Osteoblast (primary cell): ENCODE results near the gene PKLR. TPM values are rescaled to one million over a fixed set of nuclear protein-coding genes. Genes with fewer than 3 reads are reported as not detected.

Source experiments
- DNase-seq: peaks from one replicate; pipeline ENCODE4 v3.0.0; 2011; ENCODE audit warnings: low spot score, mixed read lengths; ENCODE audit not compliant: insufficient read length; ENCODE audit errors: missing footprints
- H2AFZ ChIP-seq: 2 replicates; pipeline ENCODE4 v1.6.0; 2011; ENCODE audit warnings: mild to moderate bottlenecking, low read length
- H3K27ac ChIP-seq: 2 replicates; pipeline ENCODE4 v1.5.1; 2011; ENCODE audit warnings: mild to moderate bottlenecking, low read depth, low read length, moderate library complexity
- H3K27me3 ChIP-seq: 2 replicates; pipeline ENCODE4 v1.6.0; 2012; ENCODE audit warnings: mild to moderate bottlenecking, control low read depth, inconsistent platforms, low read length, moderate library complexity; ENCODE audit not compliant: insufficient read depth
- H3K36me3 ChIP-seq: 2 replicates; pipeline ENCODE4 v1.5.1; 2011; ENCODE audit warnings: mild to moderate bottlenecking, low read length, control low read depth, moderate library complexity; ENCODE audit not compliant: insufficient read depth
- H3K4me1 ChIP-seq: 2 replicates; pipeline ENCODE4 v1.5.1; 2011; ENCODE audit warnings: mild to moderate bottlenecking, low read length, control low read depth, moderate library complexity; ENCODE audit not compliant: insufficient read depth
- H3K4me2 ChIP-seq: 2 replicates; pipeline ENCODE4 v1.6.0; 2011; ENCODE audit warnings: mild to moderate bottlenecking, low read length; ENCODE audit not compliant: insufficient read depth
- H3K4me3 ChIP-seq: fragments of 200-600 bp; sonication (generic); 3 replicates; pipeline ENCODE4 v1.5.1; 2012; ENCODE audit warnings: mild to moderate bottlenecking, low read length, inconsistent platforms; ENCODE audit not compliant: insufficient read depth
- H3K79me2 ChIP-seq: 2 replicates; pipeline ENCODE4 v1.6.0; 2012; ENCODE audit warnings: mild to moderate bottlenecking, low read length, control low read depth, inconsistent platforms; ENCODE audit not compliant: insufficient read depth
- H3K9me3 ChIP-seq: 2 replicates; pipeline ENCODE4 v1.5.1; 2011; ENCODE audit warnings: low read depth, low read length, control low read depth
- H4K20me1 ChIP-seq: 2 replicates; pipeline ENCODE4 v1.6.0; 2012; ENCODE audit warnings: mild to moderate bottlenecking, low read length, control low read depth; ENCODE audit not compliant: insufficient read depth
- CTCF ChIP-seq: IDR thresholded peaks from 2 replicates; pipeline ENCODE4 v1.5.1; 2011; ENCODE audit warnings: mild to moderate bottlenecking, low read depth, low read length, moderate library complexity; ENCODE audit errors: extremely low read depth
- total RNA-seq: library from RNA; depleted of rRNA; stranded (reverse); fragments of >200 nt; gene quantifications from 2 replicates; pipeline ENCODE4 v1.2.3, GENCODE V29; 2012

The PKLR gene
- not detected in 2 replicates for total RNA-seq

DNA sequence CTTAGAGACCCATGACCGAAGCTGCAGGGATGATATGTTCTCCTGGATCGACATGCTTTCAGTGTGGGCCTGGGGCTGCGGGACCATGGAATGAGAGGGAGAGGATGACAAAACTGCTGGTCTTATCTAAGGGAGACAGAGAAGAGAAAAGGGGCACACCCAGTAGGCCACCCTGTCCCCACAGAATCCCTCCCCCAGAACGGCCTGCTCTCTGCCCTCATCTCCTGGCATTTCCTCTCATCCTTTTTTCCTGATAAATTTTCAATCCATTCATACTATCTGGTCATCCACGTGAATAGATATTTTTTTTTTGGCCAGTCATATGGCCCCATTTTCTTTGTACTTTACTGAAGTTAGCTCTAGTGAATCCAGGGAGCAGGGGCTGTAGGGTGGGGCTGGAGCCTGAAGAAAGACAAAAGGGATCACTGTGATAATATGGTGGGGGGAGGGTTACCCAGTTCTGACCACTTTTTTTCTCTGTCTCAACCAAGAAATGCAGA is at the start of gene PKLR:
Gene PKLR, minus strand, starts transcription at position 97 of the 500 bp plus-strand sequence. Its CDS starts 43 bp downstream, at position 54.
- H3K9me3 ChIP-seq: no peaks in the 10 kb centered on the region
- TF ChIP-seq CTCF: no peak
- no peaks in the 10 kb centered on the region for H3K36me3 ChIP-seq
- peaks cover 16% of the 10 kb centered on the region for H3K4me1 ChIP-seq
- no peaks in the 10 kb centered on the region for H3K79me2 ChIP-seq
- H3K4me3 ChIP-seq: no peak within 1 kb of the TSS
- peak; percentile 0 for DNase-seq
- H3K27me3 ChIP-seq: peaks cover 7% of the 10 kb centered on the region
- H4K20me1 ChIP-seq: no peaks in the 10 kb centered on the region
- no peak within 1 kb of the TSS for H3K4me2 ChIP-seq
- no peak within 1 kb of the TSS for H2AFZ ChIP-seq
- no peak within 1 kb of the TSS for H3K27ac ChIP-seq

- Histone ChIP-seq H3K9me3 (no peaks in the 10 kb centered on the region), H3K36me3 (peaks cover 78% of the 10 kb centered on the region), H4K20me1 (no peaks in the 10 kb centered on the region), H3K4me3 (no peak overlapping the region), H3K4me1 (no peaks in the 10 kb centered on the region), H3K4me2 (no peak overlapping the region), H2AFZ (no peak overlapping the region), H3K27ac (no peak overlapping the region), H3K79me2 (no peaks in the 10 kb centered on the region), H3K27me3 (no peaks in the 10 kb centered on the region)
- DNase-seq: peak; percentile 14
- no peak for TF ChIP-seq CTCF
Observed at GRCh38 chr1:155342842-155343241, 41.6 kb upstream of the PKLR start.

DNA sequence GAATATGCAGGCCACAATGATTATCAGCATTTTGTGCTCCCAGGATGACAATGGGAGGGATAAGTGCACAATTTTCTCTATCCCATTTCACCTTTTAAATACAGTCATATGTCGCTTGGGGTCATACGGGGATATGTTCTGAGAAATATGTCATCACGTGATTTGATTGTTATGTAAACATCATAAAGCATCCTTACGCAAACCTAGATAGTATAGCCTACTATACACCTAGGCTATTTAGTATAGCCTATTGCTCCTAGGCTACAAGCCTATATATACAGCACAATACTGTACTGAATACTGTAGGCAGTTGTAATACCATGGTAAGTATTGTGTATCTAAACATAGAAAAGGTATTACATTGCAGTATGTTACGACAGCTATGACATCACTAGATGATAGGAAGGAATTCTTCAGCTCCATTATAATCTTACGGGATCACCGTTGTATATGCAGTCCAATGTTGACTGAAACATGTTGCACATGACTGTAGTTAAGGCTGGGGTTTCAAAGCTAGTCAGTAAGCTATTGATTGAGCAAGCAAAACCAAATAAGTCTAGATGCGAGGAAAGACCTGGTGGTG is 38.4 kb upstream of the PKLR start:
- H3K4me3 ChIP-seq: no peak overlapping the region
- no peak for TF ChIP-seq CTCF
- no peak overlapping the region for H3K4me2 ChIP-seq
- H3K27ac ChIP-seq: no peak overlapping the region
- no peaks in the 10 kb centered on the region for H3K4me1 ChIP-seq
- H3K79me2 ChIP-seq: no peaks in the 10 kb centered on the region
- H4K20me1 ChIP-seq: no peaks in the 10 kb centered on the region
- no peaks in the 10 kb centered on the region for H3K9me3 ChIP-seq
- H3K27me3 ChIP-seq: no peaks in the 10 kb centered on the region
- no peak overlapping the region for H2AFZ ChIP-seq
- no peak for DNase-seq
- H3K36me3 ChIP-seq: peaks cover 72% of the 10 kb centered on the region

- Histone ChIP-seq H3K4me3 (no peak overlapping the region), H3K36me3 (peaks cover 60% of the 10 kb centered on the region), H3K9me3 (no peaks in the 10 kb centered on the region), H3K4me2 (no peak overlapping the region), H3K27ac (no peak overlapping the region), H4K20me1 (peaks cover 3% of the 10 kb centered on the region), H3K79me2 (peaks cover 2% of the 10 kb centered on the region), H2AFZ (no peak overlapping the region), H3K27me3 (no peaks in the 10 kb centered on the region), H3K4me1 (no peaks in the 10 kb centered on the region)
- DNase-seq: no peak
- TF ChIP-seq CTCF: no peak
Observed at GRCh38 chr1:155334962-155335361, 33.7 kb upstream of the PKLR start.
